ENCODE results near the gene SFTPA2.
"Not testable (repeated sequence)": the region's sequence is repeated elsewhere in the genome, so short reads cannot be mapped to it uniquely, and the experiment has no call there.

The SFTPA2 gene

GRCh38 chr10:79511891-79512583 lies 48.2 kb downstream of the SFTPA2 start, which contains the start of gene EIF5AL1:
TSS of gene EIF5AL1 (plus strand) at chr10:79512533. CDS start at chr10:79512650, 117 bp downstream.
- not testable (repeated sequence) for DNase-seq (ENCODE audit: low spot score)

DNA sequence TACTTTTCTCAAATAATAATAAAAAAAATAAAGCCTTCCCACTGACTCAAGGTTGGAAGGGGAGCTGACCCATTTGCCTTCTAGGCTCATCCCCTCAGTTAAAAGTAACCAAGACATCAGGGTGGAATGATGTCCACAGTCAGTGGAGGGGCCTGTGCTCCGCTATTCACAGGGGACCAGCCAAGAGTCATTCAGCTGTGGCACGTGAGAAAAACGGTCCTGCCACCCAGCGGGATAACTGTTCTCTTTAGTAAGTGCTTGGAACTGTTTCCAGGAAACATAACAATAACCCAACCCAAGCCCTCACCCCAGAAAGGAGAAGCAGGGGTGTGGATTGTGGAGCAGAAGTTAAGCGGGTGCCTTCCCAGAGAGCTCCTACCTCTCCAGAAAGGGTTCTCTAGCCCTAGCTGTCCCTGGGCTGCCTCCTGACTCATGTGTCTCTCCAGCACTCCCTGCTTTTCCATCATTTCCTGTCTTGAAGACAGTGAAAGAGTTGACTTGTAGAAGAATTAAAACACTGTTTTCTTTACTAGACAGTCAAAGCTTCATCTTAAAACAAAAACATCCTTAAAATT lies 50.2 kb downstream of the SFTPA2 start:
- DNase-seq (ENCODE audit: low spot score), result not testable (repeated sequence)

DNA sequence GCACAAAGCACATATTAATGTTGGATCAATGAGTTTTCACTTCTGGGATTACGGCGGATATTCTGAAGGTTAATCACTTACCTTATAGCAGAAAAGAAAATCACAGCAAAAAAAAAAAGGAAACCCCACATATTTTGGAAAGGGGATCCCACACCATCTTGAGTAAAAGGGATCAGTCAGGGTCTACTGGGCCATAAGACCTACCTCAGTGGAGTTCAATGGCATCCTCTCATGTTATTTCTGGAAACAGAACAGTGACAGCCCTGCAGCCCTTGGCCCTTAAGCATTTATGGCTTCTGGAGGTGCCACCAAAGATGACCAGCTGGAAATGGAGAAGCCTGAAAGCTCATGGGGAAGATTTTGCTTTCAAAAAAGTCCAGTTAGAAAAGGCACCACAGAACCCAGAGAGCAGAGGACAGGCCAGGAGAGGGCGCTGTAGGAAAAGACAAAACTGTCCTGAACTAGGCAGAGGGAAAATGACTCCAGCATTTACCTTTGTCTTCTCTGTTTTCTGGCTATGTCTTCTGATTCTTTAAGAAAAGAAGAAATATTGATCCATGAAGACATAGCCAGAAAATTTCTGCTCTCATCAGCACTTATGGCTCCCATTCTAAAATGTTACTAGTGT lies 50.8 kb downstream of the SFTPA2 start:
- DNase-seq (ENCODE audit: low spot score), result not testable (repeated sequence)

GRCh38 chr10:79508245-79508644 lies 52.0 kb downstream of the SFTPA2 start:
- not testable (repeated sequence) for DNase-seq (ENCODE audit: low spot score)

GRCh38 chr10:79507440-79508167 lies 52.6 kb downstream of the SFTPA2 start:
- no peak for DNase-seq (ENCODE audit: low spot score)
